ENCODE measurements around the gene DYSF. TPM values are rescaled to one million over a fixed set of nuclear protein-coding genes. Genes with fewer than 3 reads are reported as not detected.

Gene DYSF
- total RNA-seq, 1 experiment from 2014 or later: 0.31 TPM

DNA sequence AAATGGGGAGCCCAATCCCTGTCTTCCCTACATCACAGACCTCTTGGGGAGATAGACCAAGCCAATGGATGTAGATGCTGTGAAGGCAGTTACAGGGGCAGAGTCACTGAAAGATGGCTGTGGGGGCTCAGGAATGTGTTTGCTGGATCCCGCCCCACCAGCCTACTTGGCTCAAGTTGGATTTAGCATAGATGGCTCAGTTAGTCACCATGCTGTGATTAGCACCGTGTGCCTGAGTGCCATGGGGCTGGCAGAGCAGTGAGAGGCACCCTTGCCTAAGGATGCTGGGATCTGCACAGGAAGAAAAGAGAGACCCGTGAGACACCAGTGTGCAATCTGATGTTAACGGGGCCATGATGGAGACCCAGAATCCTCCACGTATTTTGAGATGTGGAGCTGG is 228.3 kb downstream of the DYSF start:
- ChIA-PET CTCF (no interaction called here), POLR2A (no interaction called here)
- no peak overlapping the region for H3K4me3 ChIP-seq (ENCODE audit: low read depth in 2 of 2, low read length in 2 of 2)
- DNase-seq (ENCODE audit: low read depth, low spot score) (no peak), ATAC-seq (no peak)
- intact Hi-C loops (cut with micrococcal nuclease; ENCODE audit: unreplicated experiment): no loop called here
- no peaks in the 10 kb centered on the region for H3K4me1 ChIP-seq (ENCODE audit: control insufficient read depth, insufficient read depth, low read length)
- in situ Hi-C loops (cut with HindIII; ENCODE audit: low pct_unique_long_range_greater_than_20kb, low sequenced_read_pairs): no loop called here
- BruUV-seq (replicated peaks): no TSS peak
- no peaks in the 10 kb centered on the region for H3K36me3 ChIP-seq (ENCODE audit: control insufficient read depth, insufficient read depth, low read length)
- H3K9me3 ChIP-seq (ENCODE audit: control insufficient read depth, insufficient read depth, low read depth, low read length): no peaks in the 10 kb centered on the region
- peaks cover 8% of the 10 kb centered on the region for H3K27me3 ChIP-seq (ENCODE audit: control insufficient read depth, insufficient read depth, low read length)
- H3K27ac ChIP-seq (ENCODE audit: low read length): no peak overlapping the region
- TF ChIP-seq POLR2AphosphoS5 (IDR thresholded peaks at IDR 0.05; ENCODE audit: low read depth, low read length): no peak

DNA sequence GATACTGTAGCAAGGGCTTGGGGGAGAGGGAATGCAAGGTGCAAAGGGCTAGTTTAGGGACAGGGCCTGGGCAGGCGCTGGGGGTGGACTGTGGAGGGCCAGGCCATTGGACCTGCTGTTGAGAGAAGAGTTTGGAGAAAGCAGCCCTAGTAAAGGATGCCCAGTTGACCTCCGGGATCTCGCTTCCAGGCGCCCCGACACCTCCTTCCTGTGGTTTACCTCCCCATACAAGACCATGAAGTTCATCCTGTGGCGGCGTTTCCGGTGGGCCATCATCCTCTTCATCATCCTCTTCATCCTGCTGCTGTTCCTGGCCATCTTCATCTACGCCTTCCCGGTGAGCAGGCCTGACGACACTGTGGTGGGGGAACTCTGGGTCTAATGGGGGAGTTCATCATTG is 229.0 kb downstream of the DYSF start:
- H3K36me3 ChIP-seq (ENCODE audit: control insufficient read depth, insufficient read depth, low read length): no peaks in the 10 kb centered on the region
- no peaks in the 10 kb centered on the region for H3K9me3 ChIP-seq (ENCODE audit: control insufficient read depth, insufficient read depth, low read depth, low read length)
- DNase-seq (ENCODE audit: low read depth, low spot score) (no peak), ATAC-seq (no peak)
- intact Hi-C loops (cut with micrococcal nuclease; ENCODE audit: unreplicated experiment): no loop called here
- no peak overlapping the region for H3K27ac ChIP-seq (ENCODE audit: low read length)
- H3K4me3 ChIP-seq (ENCODE audit: low read depth in 2 of 2, low read length in 2 of 2): no peak overlapping the region
- CTCF ChIA-PET: no interaction called here
- BruUV-seq (replicated peaks): no TSS peak
- no peaks in the 10 kb centered on the region for H3K4me1 ChIP-seq (ENCODE audit: control insufficient read depth, insufficient read depth, low read length)
- peaks cover 6% of the 10 kb centered on the region for H3K27me3 ChIP-seq (ENCODE audit: control insufficient read depth, insufficient read depth, low read length)
- in situ Hi-C loops (cut with HindIII; ENCODE audit: low pct_unique_long_range_greater_than_20kb, low sequenced_read_pairs): no loop called here
- POLR2A ChIA-PET: no interaction called here
- no peak for TF ChIP-seq SIN3A (IDR thresholded peaks at IDR 0.05; ENCODE audit: borderline replicate concordance, insufficient read depth, low read depth, low read length)
- TF ChIP-seq, protein P1, sequence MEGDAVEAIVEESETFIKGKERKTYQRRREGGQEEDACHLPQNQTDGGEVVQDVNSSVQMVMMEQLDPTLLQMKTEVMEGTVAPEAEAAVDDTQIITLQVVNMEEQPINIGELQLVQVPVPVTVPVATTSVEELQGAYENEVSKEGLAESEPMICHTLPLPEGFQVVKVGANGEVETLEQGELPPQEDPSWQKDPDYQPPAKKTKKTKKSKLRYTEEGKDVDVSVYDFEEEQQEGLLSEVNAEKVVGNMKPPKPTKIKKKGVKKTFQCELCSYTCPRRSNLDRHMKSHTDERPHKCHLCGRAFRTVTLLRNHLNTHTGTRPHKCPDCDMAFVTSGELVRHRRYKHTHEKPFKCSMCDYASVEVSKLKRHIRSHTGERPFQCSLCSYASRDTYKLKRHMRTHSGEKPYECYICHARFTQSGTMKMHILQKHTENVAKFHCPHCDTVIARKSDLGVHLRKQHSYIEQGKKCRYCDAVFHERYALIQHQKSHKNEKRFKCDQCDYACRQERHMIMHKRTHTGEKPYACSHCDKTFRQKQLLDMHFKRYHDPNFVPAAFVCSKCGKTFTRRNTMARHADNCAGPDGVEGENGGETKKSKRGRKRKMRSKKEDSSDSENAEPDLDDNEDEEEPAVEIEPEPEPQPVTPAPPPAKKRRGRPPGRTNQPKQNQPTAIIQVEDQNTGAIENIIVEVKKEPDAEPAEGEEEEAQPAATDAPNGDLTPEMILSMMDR (IDR thresholded peaks at IDR 0.05): no peak
- TF ChIP-seq POLR2AphosphoS5 (IDR thresholded peaks at IDR 0.05; ENCODE audit: low read depth, low read length): no peak
- no peak for TF ChIP-seq TCF7L2 (IDR thresholded peaks at IDR 0.05; ENCODE audit: low read depth, low read length)
- TF ChIP-seq, protein P2, sequence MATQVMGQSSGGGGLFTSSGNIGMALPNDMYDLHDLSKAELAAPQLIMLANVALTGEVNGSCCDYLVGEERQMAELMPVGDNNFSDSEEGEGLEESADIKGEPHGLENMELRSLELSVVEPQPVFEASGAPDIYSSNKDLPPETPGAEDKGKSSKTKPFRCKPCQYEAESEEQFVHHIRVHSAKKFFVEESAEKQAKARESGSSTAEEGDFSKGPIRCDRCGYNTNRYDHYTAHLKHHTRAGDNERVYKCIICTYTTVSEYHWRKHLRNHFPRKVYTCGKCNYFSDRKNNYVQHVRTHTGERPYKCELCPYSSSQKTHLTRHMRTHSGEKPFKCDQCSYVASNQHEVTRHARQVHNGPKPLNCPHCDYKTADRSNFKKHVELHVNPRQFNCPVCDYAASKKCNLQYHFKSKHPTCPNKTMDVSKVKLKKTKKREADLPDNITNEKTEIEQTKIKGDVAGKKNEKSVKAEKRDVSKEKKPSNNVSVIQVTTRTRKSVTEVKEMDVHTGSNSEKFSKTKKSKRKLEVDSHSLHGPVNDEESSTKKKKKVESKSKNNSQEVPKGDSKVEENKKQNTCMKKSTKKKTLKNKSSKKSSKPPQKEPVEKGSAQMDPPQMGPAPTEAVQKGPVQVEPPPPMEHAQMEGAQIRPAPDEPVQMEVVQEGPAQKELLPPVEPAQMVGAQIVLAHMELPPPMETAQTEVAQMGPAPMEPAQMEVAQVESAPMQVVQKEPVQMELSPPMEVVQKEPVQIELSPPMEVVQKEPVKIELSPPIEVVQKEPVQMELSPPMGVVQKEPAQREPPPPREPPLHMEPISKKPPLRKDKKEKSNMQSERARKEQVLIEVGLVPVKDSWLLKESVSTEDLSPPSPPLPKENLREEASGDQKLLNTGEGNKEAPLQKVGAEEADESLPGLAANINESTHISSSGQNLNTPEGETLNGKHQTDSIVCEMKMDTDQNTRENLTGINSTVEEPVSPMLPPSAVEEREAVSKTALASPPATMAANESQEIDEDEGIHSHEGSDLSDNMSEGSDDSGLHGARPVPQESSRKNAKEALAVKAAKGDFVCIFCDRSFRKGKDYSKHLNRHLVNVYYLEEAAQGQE (IDR thresholded peaks at IDR 0.05; ENCODE audit: insufficient read depth in 1 of 2, low read depth in 2 of 2, low read length in 1 of 2): no peak

DNA sequence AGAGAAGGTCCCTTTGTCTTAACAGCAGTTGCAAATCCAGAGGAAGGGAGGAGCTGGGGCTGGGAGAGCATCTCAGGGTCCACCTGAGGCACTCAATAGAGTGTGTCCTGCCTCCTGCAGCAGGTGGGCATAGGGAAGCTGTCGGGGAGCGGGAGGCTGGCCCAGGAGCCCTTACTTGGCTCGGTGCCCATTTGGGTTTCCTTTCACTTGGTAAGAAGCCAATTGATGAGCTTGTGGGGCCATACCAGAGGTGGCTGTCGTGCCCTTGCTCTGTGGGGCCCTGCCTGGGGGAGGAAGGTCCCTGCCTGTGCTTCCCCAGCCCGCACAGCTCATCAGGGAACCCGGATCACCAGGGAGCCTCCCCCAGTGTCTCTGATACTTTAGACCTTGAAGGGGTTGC is 229.7 kb downstream of the DYSF start:
- ATAC-seq (no peak), DNase-seq (ENCODE audit: low read depth, low spot score) (no peak)
- ChIA-PET POLR2A (no interaction called here), CTCF (no interaction called here)
- H3K36me3 ChIP-seq (ENCODE audit: control insufficient read depth, insufficient read depth, low read length): no peaks in the 10 kb centered on the region
- BruUV-seq (replicated peaks): no TSS peak
- no peaks in the 10 kb centered on the region for H3K27me3 ChIP-seq (ENCODE audit: control insufficient read depth, insufficient read depth, low read length)
- no peak overlapping the region for H3K4me3 ChIP-seq (ENCODE audit: low read depth in 2 of 2, low read length in 2 of 2)
- H3K27ac ChIP-seq (ENCODE audit: low read length): no peak overlapping the region
- intact Hi-C loops (cut with micrococcal nuclease; ENCODE audit: unreplicated experiment) (no loop called here), in situ Hi-C loops (cut with HindIII; ENCODE audit: low pct_unique_long_range_greater_than_20kb, low sequenced_read_pairs) (no loop called here)
- H3K9me3 ChIP-seq (ENCODE audit: control insufficient read depth, insufficient read depth, low read depth, low read length): no peaks in the 10 kb centered on the region
- no peaks in the 10 kb centered on the region for H3K4me1 ChIP-seq (ENCODE audit: control insufficient read depth, insufficient read depth, low read length)
- no peak for TF ChIP-seq POLR2AphosphoS5 (IDR thresholded peaks at IDR 0.05; ENCODE audit: low read depth, low read length)
- TF ChIP-seq, protein P1 (IDR thresholded peaks at IDR 0.05): no peak
- TF ChIP-seq SIN3A (IDR thresholded peaks at IDR 0.05; ENCODE audit: borderline replicate concordance, insufficient read depth, low read depth, low read length): no peak
- TF ChIP-seq TCF7L2 (IDR thresholded peaks at IDR 0.05; ENCODE audit: low read depth, low read length): no peak
- TF ChIP-seq, protein P2 (IDR thresholded peaks at IDR 0.05; ENCODE audit: insufficient read depth in 1 of 2, low read depth in 2 of 2, low read length in 1 of 2): no peak
